ENCODE results near the gene RPS27. TPM values are rescaled to one million over a fixed set of nuclear protein-coding genes. Genes with fewer than 3 reads are reported as not detected.
A peak's percentile ranks its signal among the peaks of the same experiment; 100 is the strongest.

RPS27 gene
- total and polyA plus RNA-seq, 2 of the 13 experiments (the other 11 are each of a cell fraction or from before 2014, with no cell fraction given), result 3,737 to 9,964 TPM

GRCh38 chr1:153958111-153958960 lies 32.2 kb upstream of the RPS27 start, which contains the start of gene CRTC2 (continued):
- no peak for TF ChIP-seq CREB3 (CRISPR knock-in tag; IDR thresholded peaks at IDR 0.05)
- no peak for TF ChIP-seq HDAC2 (CRISPR knock-in tag; IDR thresholded peaks at IDR 0.05)
- TF ChIP-seq NR2F6 (IDR thresholded peaks at IDR 0.05), result peak; percentile 59
- TF ChIP-seq NR2F6 (CRISPR knock-in tag; IDR thresholded peaks at IDR 0.05), result peak; percentile 55; the same call in 1 of the 2 replicates
- TF ChIP-seq FOXA3 (CRISPR knock-in tag; IDR thresholded peaks at IDR 0.05), result peak; percentile 56
- TF ChIP-seq ZNF3 (CRISPR knock-in tag; IDR thresholded peaks at IDR 0.05), result no peak
- peak; percentile 58; the same call in 1 of the 2 replicates for TF ChIP-seq SP2 (CRISPR knock-in tag; IDR thresholded peaks at IDR 0.05)
- peak; percentile 36 for TF ChIP-seq XRCC5 (optimal IDR thresholded peaks at IDR 0.05; ENCODE audit: low read length)
- peak; percentile 73; the same call in 1 of the 2 replicates for TF ChIP-seq ZNF784 (CRISPR knock-in tag; IDR thresholded peaks at IDR 0.05; ENCODE audit: borderline replicate concordance)
- no peak for TF ChIP-seq ZNF780A (CRISPR knock-in tag; IDR thresholded peaks at IDR 0.05)
- no peak for TF ChIP-seq ZFYVE20 (CRISPR knock-in tag; IDR thresholded peaks at IDR 0.05; ENCODE audit: borderline replicate concordance, low read depth)
- peak; percentile 44 for TF ChIP-seq SRSF1 (optimal IDR thresholded peaks at IDR 0.05; ENCODE audit: low read depth, low read length)
- no peak for TF ChIP-seq HNRNPUL1 (IDR thresholded peaks at IDR 0.05; ENCODE audit: low read depth, low read length)
- TF ChIP-seq NAIF1 (CRISPR knock-in tag; IDR thresholded peaks at IDR 0.05; ENCODE audit: borderline replicate concordance), result no peak
- TF ChIP-seq KLF6 (CRISPR knock-in tag; IDR thresholded peaks at IDR 0.05), result peak; percentile 64; the same call in 1 of the 2 replicates
- peak; percentile 73; the same call in 1 of the 2 replicates for TF ChIP-seq TMF1 (CRISPR knock-in tag; IDR thresholded peaks at IDR 0.05; ENCODE audit: low read depth)
- TF ChIP-seq ZNF275 (CRISPR knock-in tag; IDR thresholded peaks at IDR 0.05; ENCODE audit: borderline replicate concordance), result peak; percentile 83; the same call in 1 of the 2 replicates
- peak; percentile 70; the same call in 1 of the 2 replicates for TF ChIP-seq ZNF547 (CRISPR knock-in tag; IDR thresholded peaks at IDR 0.05)
- no peak for TF ChIP-seq ZNF562 (CRISPR knock-in tag; IDR thresholded peaks at IDR 0.05; ENCODE audit: borderline replicate concordance)
- peak; percentile 45 for TF ChIP-seq ZNF768 (CRISPR knock-in tag; IDR thresholded peaks at IDR 0.05)
- TF ChIP-seq ZNF121 (CRISPR knock-in tag; IDR thresholded peaks at IDR 0.05), result peak; percentile 30; the same call in 1 of the 2 replicates
- TF ChIP-seq GZF1 (CRISPR knock-in tag; IDR thresholded peaks at IDR 0.05), result no peak
- TF ChIP-seq HIC2 (CRISPR knock-in tag; IDR thresholded peaks at IDR 0.05; ENCODE audit: low read depth), result no peak
- peak; percentile 3; the same call in 1 of the 2 replicates for TF ChIP-seq CEBPG (CRISPR knock-in tag; IDR thresholded peaks at IDR 0.05)
- TF ChIP-seq ZNF317 (CRISPR knock-in tag; IDR thresholded peaks at IDR 0.05), result 0 out of 2 replicates have a peak, but pooled peaks have one; percentile 53
- TF ChIP-seq ZFY (CRISPR knock-in tag; IDR thresholded peaks at IDR 0.05), result peak; percentile 98
- no peak for TF ChIP-seq ZNF570 (CRISPR knock-in tag; IDR thresholded peaks at IDR 0.05; ENCODE audit: borderline replicate concordance)
